NCI-H2227 (cell line): ENCODE results near the gene ABCC8.

Experiments
- DNase-seq: peaks from one replicate; lab custom pipeline; 2025; ENCODE audit not compliant: unreplicated experiment; lab: John Stamatoyannopoulos, UW

ABCC8 gene

DNA sequence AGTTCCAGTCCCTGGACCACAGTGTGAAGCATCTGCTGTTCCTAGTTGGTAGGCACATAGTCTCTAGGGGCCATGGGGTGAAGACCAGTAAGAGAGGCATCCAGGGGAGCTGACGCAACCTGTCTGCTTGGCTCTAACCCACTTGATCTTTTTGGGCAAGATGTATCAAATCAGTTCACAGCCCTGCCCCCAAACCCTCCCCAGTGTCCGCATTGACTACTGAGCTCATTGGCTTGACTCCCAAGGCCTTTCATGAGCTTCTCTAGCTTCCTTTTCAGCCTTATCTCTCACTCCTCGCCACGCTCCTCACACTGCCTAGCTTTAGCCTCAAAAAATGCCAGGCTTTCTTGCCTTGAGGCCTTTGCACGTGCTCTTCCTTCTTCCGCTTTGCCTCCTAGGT lies 29.7 kb upstream of the ABCC8 start:
- no peak for DNase-seq

DNA sequence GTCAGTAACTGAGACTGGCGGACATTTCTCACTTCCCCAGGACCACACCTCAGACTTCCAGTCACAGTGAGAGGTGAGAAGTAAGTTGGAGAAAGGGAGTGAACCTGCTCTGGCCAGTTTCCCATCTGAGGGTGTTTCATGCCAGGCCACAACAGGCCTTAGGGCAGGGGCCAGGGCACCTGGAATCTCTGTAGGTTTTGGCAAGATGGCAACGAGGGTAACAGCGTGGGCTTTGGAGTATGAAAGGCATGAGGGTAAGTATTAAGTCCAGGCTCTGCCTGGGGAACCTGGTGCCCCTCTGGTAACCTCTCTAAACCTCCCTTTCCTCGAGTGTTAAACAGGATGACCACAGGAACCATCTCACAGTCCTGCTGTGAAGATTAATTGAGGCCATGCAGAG lies 28.5 kb upstream of the ABCC8 start:
- no peak for DNase-seq

DNA sequence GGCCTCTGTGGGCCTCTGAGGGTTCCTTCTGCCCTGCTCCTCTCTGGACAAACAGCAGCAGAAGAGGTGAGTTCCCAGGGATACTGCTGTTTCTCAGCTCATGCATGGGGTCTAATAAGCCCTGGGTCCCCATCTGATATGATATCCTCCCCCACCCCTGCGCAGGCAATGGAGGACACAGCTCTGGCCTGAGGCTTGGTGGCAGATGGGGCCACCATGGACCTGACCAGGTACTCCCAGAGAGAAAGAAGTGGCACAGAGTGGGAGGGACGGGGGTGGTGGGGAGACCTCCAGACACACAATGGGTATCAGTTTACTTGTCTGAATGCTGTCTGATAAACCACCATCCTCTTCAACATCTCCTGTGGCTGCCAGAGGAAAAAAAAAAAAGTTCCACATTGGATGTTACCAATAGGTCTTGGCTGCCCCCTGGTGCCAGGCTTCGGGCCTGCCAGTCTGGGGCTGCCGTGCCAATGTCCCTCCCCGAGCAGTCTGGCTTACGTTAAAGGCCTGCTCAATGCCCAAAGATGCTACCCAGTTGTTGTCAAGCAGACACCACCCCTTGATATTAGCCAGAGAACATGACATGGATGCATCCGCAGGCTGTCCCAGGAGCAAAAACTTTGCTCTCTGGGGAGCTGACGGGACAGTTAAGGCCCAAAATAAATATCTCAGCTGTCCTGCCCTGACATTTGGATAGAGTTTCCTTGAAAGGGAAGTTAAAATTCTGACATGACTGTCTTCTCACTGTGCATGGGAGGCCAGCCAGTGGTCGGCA lies 27.9 kb upstream of the ABCC8 start:
- peak; percentile 89 for DNase-seq

DNA sequence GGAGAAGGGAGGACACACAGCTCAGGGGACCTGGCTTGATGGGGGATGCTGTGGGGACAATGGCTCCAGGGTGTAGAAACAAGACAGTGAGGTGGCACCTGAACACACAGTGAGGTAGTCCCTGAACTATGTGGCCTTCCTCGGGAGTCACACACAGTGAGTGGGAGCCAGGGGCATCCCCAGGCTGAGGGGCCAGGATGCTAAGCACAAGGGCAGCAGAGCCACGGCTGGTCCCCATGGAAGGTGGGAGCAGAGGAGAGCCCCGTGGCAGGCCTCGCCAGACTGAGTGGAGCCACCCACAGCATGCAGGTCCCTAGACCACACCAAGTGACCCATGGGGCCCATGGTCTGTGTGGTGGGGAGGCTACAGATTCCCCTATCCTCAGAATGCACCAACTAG lies 26.0 kb upstream of the ABCC8 start:
- DNase-seq = no peak

DNA sequence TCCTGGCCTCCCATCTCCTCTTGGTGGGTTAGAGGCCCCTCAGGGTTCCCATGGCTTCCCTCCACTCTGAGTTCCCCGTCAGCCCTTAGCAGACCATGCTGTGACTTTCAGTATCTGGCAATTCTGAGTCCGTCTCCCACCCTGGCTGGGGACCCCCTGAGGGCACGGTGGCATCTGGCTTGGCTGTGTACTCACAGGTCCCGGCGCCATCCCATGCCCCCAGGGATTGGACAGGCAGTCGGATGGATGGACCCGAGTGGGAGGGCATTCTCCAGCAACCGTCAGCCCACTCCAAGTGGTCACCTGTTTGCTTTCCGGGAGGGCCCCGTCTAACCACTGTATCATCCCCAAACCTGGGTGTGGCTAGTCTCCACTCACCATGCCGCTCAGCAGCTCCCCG lies 24.0 kb upstream of the ABCC8 start:
- DNase-seq = no peak

DNA sequence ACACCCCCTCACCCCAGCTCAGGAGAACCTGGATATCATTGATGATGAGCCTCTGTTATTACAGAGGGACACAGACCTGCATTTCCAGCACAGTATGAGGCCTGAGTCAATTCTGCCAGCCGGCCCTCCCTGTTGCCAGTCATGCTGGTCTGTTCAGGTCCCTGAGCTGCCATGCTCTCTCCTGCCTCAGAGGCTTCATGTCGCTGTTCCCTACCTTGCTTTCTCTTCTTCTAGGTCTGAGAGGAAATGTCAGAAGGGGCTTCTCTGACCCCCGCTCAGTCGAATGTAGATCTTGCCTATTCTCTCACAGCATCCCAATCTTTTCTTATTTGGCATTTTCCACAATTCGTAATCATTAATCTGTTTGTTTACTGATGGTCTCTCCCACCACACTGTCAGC lies 21.8 kb upstream of the ABCC8 start:
- peak; percentile 55 for DNase-seq

DNA sequence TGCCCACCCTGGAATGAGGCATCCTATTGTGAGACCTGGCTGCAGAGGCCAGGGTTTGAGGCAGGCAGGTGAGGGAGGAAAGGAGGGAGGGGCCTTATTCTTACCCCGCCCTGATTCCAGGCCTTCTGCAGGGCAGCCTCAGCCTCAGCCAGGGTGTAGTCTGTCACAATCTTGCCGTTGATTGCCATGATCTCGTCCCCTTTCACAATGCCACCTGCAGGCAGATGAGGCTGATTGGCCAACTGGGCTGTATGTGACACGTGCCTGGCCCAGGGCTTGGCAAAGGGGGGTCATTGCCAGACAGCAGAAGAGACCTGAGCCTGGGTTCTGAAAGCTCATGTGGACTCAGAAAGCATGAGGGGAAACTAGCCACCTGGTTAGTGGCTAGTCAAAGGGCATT lies 21.4 kb upstream of the ABCC8 start:
- DNase-seq = peak; percentile 38

DNA sequence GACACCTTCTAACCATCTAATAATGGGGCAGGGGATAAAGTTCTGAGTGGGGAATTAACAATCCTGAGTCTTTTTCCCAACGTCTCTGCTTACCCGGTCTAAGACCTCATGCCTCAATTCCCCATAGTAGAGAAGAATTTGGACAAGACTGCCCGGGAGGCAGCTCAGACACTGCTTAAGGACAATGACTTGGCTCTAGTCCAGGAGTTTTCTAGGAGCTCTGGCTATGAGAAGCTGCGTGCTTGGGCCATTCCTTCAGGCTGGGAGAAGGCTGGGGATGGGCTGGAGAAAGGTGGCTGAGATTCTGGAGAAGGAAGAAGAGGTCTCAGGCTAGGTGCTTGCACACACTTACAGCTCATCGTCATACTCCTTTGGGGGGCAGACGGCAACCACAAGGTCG lies 19.8 kb upstream of the ABCC8 start:
- DNase-seq = no peak

DNA sequence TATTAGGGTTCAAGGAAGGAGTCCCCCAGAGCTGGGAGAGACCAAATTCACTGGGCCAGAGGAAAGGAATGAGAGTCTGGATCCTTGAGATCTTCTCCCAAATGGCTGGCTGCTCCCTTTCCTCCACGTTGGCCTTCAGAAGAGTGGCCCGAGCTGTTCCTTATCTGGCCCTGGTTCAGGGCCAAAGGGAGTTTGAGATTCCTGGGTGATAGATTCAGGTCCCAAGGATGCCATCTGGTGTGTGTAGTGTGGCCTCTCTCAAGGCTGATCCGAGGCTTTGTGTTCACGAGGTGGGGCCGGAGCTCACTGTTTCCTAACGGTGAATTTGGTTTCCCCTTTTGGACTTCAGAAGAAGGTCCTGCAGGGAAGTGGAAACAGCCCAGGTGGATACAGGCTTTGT lies 17.4 kb upstream of the ABCC8 start:
- no peak for DNase-seq

DNA sequence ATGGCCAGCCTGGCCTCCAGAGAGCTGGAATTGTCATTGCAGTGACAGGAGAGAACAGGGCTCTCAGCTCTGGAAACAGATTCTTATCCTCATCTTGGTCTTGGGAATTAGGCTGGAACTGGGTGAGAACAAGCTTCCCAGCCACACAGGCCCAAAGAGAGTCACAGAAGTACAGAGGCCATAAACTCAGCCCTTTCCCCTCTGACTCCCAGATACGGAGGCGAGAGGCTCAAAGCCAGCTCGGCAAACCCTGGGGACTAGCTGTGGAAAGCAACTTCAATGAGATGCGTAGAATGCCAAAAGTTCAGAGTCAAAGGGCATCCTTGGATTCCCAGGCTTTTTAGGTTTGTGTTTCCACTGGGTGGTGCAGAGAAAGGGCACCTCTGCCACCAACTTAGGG lies 14.3 kb upstream of the ABCC8 start:
- DNase-seq = no peak

DNA sequence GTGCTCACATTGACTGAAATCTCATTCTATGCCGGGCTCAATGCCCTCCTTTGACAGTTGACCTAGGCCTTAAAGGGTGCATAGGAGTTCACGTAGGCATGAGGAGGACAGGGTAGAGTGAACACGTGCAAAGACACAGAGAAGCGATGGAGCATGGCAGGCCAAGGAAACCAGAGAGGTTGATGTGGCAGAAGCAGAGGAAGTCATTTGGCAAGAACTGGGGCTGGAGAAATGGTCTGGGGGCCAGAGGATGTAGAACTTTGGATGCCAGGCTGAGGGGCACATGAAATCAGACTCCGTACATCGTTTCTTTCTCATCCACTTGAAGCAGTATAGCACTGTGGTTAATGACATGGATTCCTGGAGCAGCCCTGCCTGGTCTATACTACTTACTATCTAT lies 13.6 kb upstream of the ABCC8 start:
- no peak for DNase-seq

DNA sequence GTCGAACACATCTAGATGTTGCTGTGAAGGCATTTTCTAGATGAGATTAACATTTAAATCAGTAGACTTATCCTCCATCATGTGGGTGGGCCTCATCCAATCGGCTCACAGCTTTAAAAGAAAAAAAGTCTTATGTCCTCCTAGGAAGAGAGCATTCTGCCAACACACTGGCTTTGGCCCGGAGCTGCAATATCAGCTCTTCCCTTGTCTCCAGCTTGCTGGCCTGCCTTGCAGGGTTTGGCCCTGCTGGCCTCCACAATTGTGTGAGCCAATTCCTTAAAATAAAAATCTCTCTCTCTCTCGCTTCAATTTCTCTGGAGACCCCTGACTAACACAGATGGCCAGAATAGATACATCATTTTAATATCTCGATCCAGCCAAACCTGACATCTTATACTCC lies 13.1 kb upstream of the ABCC8 start:
- no peak for DNase-seq

DNA sequence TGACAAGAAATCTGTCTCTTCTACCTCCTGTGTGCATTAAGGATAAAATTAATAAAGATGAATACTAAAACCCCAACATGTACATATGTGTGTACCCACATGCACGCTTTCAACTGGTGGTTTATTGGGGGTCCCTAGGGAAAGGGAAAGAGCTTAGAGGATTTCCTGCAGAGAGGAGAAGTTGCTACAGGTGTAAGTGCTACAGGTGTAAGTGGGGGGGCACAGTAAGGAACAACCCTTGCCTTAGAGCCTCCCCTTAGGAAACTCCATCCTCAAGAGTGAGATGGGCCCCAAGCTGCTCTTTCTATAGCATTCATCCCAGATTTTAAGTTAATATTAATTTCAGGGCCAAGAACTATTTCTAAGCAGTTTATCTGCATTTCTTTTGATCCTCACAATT lies 11.9 kb upstream of the ABCC8 start:
- DNase-seq = no peak

DNA sequence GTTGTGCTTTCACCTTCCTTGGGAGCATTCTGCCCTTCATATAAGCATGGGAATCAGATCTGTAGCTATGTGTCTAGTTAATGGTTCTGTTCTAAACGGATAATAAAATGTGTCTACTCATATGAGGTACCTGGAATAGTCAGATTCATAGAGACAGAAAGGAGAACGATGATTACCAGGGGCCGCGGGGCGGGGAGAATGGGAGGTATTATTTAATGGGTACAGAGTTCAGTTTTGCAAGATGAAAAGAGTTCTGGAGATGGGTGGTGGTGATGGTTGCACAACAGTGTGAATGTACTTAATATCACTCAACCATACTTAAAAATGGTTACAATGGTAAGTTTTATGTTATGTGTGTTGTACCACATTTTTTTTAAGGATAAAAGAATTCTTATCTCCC lies 10.0 kb upstream of the ABCC8 start:
- DNase-seq = no peak

DNA sequence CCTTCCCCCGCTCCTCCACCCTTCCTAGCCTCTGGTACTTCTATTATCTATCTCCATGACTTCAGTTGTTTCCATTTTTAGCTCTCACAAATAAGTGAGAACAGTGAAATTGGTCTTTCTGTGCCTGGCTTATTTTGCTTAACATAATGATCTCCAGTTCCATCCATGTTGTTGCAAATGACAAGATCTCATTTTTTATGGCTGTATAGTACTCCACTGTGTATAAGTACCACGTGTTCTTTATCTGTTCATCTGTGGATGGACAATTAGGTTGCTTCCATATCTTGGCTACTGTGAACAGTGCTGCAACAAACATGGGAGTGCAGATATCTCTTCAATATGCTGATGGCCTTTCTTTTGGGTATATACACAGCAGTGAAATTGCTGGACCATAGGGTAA lies 6.9 kb upstream of the ABCC8 start:
- no peak for DNase-seq

DNA sequence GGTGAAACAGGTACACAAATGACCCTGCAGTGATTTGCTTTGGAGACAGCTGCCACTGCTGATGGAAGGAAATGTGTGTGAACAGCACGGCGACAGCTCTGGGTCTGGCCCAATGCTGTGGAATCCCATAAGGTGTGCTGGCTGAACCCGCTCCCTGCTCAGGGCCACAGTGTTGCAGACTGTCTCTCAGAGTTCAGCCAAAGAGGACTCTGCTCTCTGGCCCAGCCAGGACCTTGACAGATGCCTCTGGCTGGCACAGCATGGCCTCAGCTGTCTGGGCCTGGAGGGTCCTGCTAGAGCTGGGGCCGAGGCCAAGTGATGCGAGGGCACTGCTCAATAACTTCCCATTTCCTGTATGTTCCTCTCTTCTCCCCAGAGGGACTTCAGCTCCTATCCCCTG lies 5.3 kb upstream of the ABCC8 start:
- no peak for DNase-seq

DNA sequence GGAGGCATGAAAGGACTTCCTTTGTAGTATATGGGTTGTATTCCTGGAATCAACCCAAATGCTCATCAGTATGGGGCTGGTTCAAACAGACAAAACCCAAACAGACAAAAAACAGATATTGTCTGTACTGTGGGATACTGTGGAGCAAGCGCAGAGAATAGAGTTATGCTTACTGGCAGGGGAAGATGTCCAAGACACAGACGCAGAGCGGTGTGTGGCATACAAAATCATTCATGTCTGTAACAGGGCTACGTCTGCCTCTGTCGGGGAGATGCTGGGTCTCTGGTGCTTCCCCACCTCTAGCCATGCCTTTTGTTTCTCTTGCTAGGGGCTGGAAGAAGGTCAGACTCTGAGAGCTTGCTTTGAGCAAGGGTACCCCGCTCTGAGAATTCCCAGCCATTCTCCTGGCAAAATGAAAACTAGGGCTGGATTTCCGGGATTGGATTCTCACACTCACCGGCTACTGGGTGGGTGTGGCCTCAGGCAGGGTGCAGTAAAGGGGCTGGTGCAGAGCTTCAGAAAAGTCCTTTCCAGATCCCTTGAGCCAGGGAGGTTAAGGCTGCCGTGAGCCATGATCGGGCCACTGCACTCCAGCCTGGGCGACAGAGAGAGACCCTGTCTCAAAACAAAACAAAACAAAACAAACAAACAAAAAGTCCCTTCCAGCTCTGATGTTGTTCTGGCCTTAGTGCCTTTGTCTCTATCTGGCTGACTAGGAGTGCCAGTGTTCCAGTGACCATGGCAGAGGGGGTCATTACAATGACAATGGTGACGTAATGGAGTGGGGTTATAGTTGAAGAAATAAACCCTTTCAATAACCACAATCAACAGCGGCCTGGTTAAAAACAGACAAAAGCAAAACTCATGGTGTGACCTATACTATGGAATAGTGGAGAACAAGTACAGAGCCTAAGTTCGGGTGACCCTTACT lies 2.9 kb upstream of the ABCC8 start:
- peak; percentile 92 for DNase-seq

DNA sequence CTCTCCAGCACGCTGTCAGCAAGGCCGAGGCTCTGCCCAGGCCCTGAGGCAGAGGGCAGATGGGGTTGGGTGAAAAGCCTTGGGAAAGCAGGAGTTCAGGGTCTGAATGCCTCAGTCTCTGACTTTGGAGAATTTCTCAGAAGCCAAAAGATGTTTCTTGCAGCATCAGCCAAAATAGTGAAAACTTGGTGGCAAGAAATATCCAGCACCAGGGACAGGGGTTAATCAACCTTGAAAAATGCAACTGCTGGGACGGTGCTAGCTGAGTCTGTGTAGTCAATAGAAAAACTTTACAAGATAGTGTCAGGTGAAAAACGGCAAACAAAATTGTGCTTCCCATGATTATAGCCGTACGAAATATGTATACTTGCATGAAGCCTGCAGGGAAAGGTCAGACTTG lies 1.4 kb upstream of the ABCC8 start:
- no peak for DNase-seq

DNA sequence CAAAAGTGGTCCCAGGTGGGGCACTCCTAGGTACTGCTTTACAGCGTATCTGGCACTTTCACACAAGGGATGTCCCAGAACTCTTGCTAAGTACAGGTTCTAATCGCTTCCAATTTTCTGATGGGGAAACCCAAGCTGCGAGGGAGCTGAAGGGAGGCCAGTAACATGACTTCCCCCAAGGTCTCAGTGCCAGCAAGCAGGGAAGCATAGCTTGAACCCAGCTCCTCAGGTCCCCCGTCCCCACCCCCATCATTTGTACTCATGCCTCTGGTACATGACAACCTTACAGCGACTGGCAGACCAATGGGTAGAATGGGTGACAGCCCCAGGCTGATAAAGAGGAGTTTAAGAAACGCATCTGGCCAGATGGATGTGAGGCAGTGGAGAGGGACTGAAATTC lies 716 bp upstream of the ABCC8 start:
- no peak for DNase-seq

DNA sequence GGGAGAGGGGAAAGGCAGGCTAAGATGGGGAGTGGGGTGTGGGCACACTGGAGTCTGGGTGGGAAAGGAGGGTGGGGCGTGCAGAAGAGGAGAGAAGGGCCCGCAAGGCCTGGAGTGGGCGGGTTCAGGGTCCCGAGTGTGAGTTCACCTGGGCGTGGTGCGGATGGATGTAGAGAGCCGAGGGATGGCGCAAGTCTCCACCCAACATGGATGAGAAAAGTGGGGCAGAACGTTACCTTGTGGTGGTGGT lies 364 bp upstream of the ABCC8 start:
- DNase-seq = no peak

DNA sequence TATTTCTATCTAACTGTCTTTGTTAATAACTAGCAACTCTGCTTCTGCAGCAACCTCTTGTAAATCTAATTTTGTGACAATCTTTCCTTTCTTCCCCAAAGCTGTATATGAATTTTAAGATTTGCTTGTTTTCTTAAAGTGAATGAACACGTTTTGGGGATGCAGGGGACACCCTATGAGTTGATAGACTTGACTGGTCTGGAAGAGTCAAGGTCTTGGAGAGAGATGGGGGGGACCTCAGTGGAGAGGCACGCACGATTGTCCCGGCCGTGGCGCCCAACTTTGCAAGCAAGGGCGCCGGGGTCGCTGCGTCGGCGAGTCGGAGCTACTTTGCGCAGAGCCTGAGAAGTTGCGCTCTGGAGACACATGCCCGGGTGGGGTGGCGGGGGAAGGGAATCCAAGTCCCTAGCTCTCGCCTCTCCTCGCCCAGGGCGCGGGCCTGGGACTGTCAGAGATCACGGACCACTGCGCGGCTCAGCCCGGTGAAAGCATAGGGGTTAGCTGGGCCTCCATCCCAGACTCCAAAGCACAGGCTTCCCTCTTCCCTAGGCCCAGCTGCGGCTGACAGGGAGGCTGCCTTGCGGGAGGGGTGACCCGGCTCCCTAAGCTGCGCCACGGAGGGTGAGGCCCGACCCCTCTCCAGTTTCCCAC lies 854 bp downstream of the ABCC8 start:
- DNase-seq = no peak

DNA sequence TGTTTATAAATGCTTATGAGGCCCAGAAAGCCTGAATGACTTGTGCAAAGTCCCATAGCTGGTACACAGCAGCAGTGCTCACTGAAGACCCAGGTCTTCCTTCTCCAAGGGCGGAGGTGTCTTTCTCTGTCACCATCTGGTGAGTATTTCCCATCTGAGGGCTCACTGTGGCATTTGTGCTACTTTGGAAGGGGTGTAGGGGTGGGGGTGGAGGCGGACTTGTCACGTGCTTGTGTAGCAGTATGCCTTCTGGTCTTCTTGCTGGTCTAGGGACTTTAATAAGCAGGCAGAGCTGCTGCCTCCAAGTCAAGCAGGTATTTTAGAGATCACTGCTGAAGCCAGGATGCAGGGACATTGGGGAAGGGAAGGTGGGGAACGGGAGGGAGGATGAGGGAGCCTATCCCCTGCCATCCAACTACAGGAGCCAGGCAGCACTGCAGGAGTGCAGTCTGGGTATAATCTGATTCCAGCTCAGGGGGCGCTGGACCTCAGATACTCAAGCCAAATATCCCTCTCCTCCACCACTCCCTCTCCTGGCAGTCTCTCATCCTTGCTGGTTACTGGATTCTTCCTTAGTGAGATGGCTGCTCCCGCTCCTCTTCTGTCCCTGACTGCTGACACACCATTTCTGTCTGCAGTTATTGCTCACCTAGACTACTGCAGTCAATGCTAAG lies 3.4 kb downstream of the ABCC8 start:
- peak; percentile 56 for DNase-seq
